Osteoblast (primary cell): Measurements from ENCODE around the gene ENOX1. TPM values are rescaled to one million over a fixed set of nuclear protein-coding genes. Genes with fewer than 3 reads are reported as not detected.

ENCODE experiments used
- DNase-seq: peaks from one replicate; pipeline ENCODE4 v3.0.0; 2011; ENCODE audit warnings: low spot score, mixed read lengths; ENCODE audit not compliant: insufficient read length; ENCODE audit errors: missing footprints
- H2AFZ ChIP-seq: 2 replicates; pipeline ENCODE4 v1.6.0; 2011; ENCODE audit warnings: mild to moderate bottlenecking, low read length
- H3K27ac ChIP-seq: 2 replicates; pipeline ENCODE4 v1.5.1; 2011; ENCODE audit warnings: mild to moderate bottlenecking, low read depth, low read length, moderate library complexity
- H3K27me3 ChIP-seq: 2 replicates; pipeline ENCODE4 v1.6.0; 2012; ENCODE audit warnings: mild to moderate bottlenecking, control low read depth, inconsistent platforms, low read length, moderate library complexity; ENCODE audit not compliant: insufficient read depth
- H3K36me3 ChIP-seq: 2 replicates; pipeline ENCODE4 v1.5.1; 2011; ENCODE audit warnings: mild to moderate bottlenecking, low read length, control low read depth, moderate library complexity; ENCODE audit not compliant: insufficient read depth
- H3K4me1 ChIP-seq: 2 replicates; pipeline ENCODE4 v1.5.1; 2011; ENCODE audit warnings: mild to moderate bottlenecking, low read length, control low read depth, moderate library complexity; ENCODE audit not compliant: insufficient read depth
- H3K4me2 ChIP-seq: 2 replicates; pipeline ENCODE4 v1.6.0; 2011; ENCODE audit warnings: mild to moderate bottlenecking, low read length; ENCODE audit not compliant: insufficient read depth
- H3K4me3 ChIP-seq: fragments of 200-600 bp; sonication (generic); 3 replicates; pipeline ENCODE4 v1.5.1; 2012; ENCODE audit warnings: mild to moderate bottlenecking, low read length, inconsistent platforms; ENCODE audit not compliant: insufficient read depth
- H3K79me2 ChIP-seq: 2 replicates; pipeline ENCODE4 v1.6.0; 2012; ENCODE audit warnings: mild to moderate bottlenecking, low read length, control low read depth, inconsistent platforms; ENCODE audit not compliant: insufficient read depth
- H3K9me3 ChIP-seq: 2 replicates; pipeline ENCODE4 v1.5.1; 2011; ENCODE audit warnings: low read depth, low read length, control low read depth
- H4K20me1 ChIP-seq: 2 replicates; pipeline ENCODE4 v1.6.0; 2012; ENCODE audit warnings: mild to moderate bottlenecking, low read length, control low read depth; ENCODE audit not compliant: insufficient read depth
- CTCF ChIP-seq: IDR thresholded peaks from 2 replicates; pipeline ENCODE4 v1.5.1; 2011; ENCODE audit warnings: mild to moderate bottlenecking, low read depth, low read length, moderate library complexity; ENCODE audit errors: extremely low read depth
- total RNA-seq: library from RNA; depleted of rRNA; stranded (reverse); fragments of >200 nt; gene quantifications from 2 replicates; pipeline ENCODE4 v1.2.3, GENCODE V29; 2012

ENOX1 gene
- total RNA-seq, 1 donor, result 5.4 TPM

GRCh38 chr13:43730642-43731041, 56.1 kb downstream of the ENOX1 start:
- no peak overlapping the region for H2AFZ ChIP-seq
- H3K9me3 ChIP-seq, result no peaks in the 10 kb centered on the region
- H3K4me1 ChIP-seq, result peaks cover 5% of the 10 kb centered on the region
- H3K36me3 ChIP-seq, result no peaks in the 10 kb centered on the region
- H3K27ac ChIP-seq, result no peak overlapping the region
- H3K79me2 ChIP-seq, result no peaks in the 10 kb centered on the region
- peak; percentile 30 for DNase-seq
- H4K20me1 ChIP-seq, result no peaks in the 10 kb centered on the region
- no peak for TF ChIP-seq CTCF
- H3K27me3 ChIP-seq, result no peaks in the 10 kb centered on the region
- no peak overlapping the region for H3K4me3 ChIP-seq
- H3K4me2 ChIP-seq, result no peak overlapping the region

DNA sequence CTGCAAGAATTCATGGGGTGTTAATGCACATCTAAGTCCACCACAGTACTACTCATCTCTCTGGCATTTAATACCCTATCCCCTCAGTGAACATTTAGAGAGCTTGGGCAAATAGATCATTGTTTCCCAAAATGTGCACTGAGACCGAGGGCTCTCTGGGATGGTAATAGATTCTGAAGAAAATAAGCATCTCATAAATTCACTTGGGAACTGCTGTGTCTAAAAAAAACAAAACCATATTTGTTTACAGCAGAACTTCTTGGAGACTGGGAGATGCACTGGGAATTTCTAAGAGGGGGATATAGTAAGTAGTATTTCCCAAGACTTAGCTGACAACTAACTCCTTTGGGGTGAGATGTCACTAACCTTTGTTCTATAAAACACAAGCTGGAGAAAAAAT, 58.4 kb downstream of the ENOX1 start:
- H3K4me2 ChIP-seq, result no peak overlapping the region
- no peaks in the 10 kb centered on the region for H3K79me2 ChIP-seq
- no peak overlapping the region for H3K4me3 ChIP-seq
- DNase-seq, result no peak
- no peak overlapping the region for H3K27ac ChIP-seq
- TF ChIP-seq CTCF, result no peak
- H3K9me3 ChIP-seq, result no peaks in the 10 kb centered on the region
- peaks cover 5% of the 10 kb centered on the region for H3K4me1 ChIP-seq
- H4K20me1 ChIP-seq, result no peaks in the 10 kb centered on the region
- H3K36me3 ChIP-seq, result no peaks in the 10 kb centered on the region
- no peak overlapping the region for H2AFZ ChIP-seq
- H3K27me3 ChIP-seq, result no peaks in the 10 kb centered on the region

DNA sequence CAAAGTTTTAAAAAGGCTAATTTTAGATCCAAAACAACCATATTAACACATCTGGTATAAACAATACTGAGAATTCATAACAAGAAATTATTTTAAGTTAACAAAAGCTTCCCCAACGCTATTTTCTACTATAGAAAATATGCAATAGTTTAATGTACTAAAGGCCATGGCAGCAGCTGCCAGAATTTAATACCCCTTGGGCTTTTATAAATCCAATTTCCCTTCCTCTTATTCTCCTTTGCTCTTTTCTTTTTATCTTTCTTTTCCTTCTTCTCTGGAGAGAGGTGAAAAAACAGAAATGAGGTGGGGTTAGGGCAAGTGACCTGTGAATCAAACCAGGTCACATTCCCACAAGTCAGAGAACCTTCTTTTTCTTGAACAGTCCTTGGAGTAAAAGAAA, 58.9 kb downstream of the ENOX1 start:
- no peak for DNase-seq
- H3K4me3 ChIP-seq, result no peak overlapping the region
- H3K79me2 ChIP-seq, result no peaks in the 10 kb centered on the region
- H2AFZ ChIP-seq, result no peak overlapping the region
- no peak overlapping the region for H3K27ac ChIP-seq
- H3K4me2 ChIP-seq, result no peak overlapping the region
- no peaks in the 10 kb centered on the region for H3K27me3 ChIP-seq
- H3K4me1 ChIP-seq, result peaks cover 5% of the 10 kb centered on the region
- no peak for TF ChIP-seq CTCF
- no peaks in the 10 kb centered on the region for H3K9me3 ChIP-seq
- H4K20me1 ChIP-seq, result no peaks in the 10 kb centered on the region
- H3K36me3 ChIP-seq, result no peaks in the 10 kb centered on the region

DNA sequence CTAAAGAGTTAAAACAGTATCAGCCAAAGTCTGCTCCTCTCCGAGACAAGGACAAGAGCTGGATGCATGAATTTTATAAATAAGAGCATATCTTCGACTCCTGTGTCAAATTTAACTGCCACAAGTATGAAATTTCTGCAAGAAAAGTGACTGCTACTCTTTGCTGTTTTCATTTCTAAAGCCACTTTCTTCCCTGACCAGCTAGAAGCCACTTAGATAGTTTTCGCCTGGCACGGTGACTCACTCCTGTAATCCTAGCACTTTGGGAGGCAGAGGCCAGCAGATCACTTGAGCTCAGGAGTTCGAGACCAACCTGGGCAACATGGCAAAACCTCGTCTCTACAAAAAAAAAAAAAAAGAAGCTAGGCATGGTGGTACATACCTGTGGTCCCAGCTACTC, 61.3 kb downstream of the ENOX1 start:
- Histone ChIP-seq H3K4me3 (no peak overlapping the region), H3K36me3 (no peaks in the 10 kb centered on the region), H3K79me2 (no peaks in the 10 kb centered on the region), H4K20me1 (no peaks in the 10 kb centered on the region), H3K4me2 (no peak overlapping the region), H2AFZ (no peak overlapping the region), H3K27me3 (no peaks in the 10 kb centered on the region), H3K27ac (no peak overlapping the region), H3K9me3 (no peaks in the 10 kb centered on the region), H3K4me1 (peaks cover 4% of the 10 kb centered on the region)
- no peak for DNase-seq
- no peak for TF ChIP-seq CTCF
